Subcutaneous adipose tissue (tissue), 4 donors: Measurements from ENCODE around the gene ZNF714. TPM values are rescaled to one million over a fixed set of nuclear protein-coding genes. Genes with fewer than 3 reads are reported as not detected.

Source experiments
- small RNA-seq: library from RNA; depleted of rRNA; stranded (forward); fragments of <200 nt; gene quantifications from one replicate; pipeline ENCODE3, GENCODE V24; 2016
- total RNA-seq, 4 donors: library from RNA; depleted of rRNA; stranded (reverse); fragments of >200 nt; gene quantifications; one replicate each; pipeline ENCODE4 v1.1.0, GENCODE V29; 2016
- TF ChIP-seq, protein P1 (sequence below): fragments of 450-650 bp; IDR thresholded peaks from one replicate; pipeline ENCODE4 v1.5.1; 2016; ENCODE audit warnings: low read depth, mild to moderate bottlenecking, control low read depth, antibody characterized with exemption, moderate library complexity

ZNF714 gene
- total RNA-seq, 4 donors from 2014 or later = 7.1 to 11.5 (median 8.1) TPM

DNA sequence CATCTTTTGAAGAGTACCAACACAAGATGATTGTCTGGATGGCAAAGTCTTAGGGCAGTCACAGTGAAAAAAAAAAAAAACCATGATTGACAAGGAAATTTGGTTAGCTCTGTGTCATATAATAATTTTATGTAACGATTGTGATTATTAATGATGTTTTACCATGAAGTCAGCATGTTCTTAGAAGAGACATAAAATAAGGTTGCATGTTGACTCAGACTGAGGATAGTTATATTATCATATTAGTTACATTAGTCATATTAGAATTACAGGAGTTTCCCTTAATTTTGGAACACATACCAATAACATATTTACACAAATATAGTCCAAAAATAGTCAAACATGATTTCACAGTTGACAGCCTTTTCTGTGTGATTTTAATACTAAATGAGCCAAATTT is 65.5 kb downstream of the ZNF714 start:
- TF ChIP-seq, protein P1, sequence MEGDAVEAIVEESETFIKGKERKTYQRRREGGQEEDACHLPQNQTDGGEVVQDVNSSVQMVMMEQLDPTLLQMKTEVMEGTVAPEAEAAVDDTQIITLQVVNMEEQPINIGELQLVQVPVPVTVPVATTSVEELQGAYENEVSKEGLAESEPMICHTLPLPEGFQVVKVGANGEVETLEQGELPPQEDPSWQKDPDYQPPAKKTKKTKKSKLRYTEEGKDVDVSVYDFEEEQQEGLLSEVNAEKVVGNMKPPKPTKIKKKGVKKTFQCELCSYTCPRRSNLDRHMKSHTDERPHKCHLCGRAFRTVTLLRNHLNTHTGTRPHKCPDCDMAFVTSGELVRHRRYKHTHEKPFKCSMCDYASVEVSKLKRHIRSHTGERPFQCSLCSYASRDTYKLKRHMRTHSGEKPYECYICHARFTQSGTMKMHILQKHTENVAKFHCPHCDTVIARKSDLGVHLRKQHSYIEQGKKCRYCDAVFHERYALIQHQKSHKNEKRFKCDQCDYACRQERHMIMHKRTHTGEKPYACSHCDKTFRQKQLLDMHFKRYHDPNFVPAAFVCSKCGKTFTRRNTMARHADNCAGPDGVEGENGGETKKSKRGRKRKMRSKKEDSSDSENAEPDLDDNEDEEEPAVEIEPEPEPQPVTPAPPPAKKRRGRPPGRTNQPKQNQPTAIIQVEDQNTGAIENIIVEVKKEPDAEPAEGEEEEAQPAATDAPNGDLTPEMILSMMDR = no peak

DNA sequence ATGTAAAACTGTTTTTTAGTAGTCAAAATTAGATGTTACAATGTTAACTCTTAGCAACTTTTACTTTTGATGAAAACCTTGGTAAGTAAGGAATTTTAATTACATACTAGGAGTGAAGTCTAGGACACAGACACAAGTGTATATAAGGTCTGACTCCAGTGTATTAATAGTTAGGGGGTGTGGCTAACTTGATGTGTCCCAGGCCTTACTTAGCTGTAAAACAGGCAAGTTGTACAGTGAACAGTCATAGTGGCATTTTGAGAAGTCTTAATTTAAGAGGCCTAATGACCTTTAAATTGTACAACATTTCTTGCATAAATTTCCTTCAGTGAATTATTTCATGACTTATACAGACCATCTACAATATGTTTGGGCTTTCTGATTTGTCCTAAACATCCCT is 66.7 kb downstream of the ZNF714 start:
- TF ChIP-seq, protein P1 = no peak

DNA sequence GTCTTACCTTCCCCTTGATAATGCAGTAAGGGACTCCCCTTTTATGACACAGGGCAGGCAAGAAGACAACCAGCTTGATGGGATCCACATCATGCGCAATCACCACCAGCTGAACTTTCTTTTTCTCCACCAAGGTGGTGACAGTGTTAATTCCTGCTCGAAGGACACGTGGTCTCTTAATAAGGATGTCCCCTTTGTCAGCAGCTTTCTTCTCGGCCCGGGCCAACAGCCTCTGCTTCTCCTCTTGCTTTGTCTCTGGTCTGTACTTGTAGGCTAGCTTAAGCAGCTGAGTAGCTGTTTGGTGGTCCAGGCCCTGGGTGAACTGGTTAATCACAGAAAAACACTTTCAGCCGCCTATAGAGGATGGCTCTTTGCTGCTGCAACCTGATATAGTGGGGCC is 67.9 kb downstream of the ZNF714 start:
- TF ChIP-seq, protein P1 = no peak

DNA sequence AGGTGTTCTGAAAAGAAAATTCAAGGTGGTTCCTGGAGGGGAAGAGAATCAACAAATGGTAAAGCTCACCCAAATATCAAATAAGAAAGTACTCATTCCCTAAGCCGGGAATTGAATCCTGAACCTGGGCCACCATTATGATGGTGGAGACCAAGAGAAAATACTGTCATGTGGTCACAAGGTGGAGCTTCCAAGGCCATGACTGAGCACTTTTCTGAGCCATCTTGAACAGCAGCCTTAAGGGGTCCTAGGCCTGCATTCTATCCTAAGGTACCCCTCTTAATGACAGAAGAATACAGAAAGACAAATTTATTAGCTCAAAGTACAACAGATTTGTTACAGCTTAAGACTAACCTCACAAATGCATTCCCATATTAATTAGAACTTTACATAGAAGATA is 69.5 kb downstream of the ZNF714 start:
- TF ChIP-seq, protein P1 = no peak

DNA sequence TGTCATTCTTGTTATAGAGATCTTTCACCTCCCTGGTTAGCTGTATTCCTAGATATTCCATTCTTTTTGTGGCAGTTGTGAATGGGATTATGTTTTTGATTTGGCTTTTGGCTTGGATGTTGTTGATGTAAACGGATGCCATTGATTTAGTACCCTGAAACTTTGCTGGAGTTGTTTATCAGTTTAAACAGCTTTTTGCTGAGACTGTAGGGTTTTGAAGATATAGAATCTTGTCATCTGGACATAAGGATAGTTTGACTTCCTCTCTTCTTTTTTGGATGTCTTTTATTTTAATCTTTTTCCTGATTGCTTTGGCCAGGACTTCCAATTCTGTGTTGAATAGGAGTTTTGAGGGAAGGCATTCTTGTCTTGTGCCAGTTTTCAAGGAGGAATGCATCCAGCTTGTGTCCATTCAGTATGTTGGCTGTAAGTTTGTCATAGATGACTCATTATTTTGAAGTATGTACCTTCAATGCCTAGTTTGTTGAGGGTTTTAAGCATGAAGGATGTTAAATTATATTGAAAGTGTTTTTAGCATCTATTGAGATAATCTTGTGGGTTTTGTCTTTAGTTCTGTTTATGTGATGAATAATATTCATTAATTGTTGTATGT is 76.6 kb downstream of the ZNF714 start:
- TF ChIP-seq, protein P1 = no peak

DNA sequence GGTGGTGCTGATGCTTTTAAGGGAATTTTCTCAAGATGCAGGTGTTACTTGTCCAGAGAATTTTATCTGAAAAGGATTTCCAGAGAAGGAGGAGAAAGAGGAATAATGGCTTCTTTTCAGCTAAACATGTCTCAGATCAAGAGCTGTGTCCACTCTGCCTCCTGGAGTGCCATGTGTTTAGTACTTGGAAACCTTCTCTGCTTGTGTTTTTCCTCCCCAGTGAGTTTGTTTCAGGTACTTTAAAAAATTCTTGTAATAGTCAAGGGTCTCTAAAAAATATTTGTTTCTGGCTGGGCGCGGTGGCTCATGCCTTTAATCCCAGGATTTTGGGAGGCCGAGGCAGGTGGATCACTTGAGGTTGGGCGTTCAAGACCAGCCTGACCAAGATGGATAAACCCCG is 82.5 kb downstream of the ZNF714 start:
- TF ChIP-seq, protein P1 = no peak

DNA sequence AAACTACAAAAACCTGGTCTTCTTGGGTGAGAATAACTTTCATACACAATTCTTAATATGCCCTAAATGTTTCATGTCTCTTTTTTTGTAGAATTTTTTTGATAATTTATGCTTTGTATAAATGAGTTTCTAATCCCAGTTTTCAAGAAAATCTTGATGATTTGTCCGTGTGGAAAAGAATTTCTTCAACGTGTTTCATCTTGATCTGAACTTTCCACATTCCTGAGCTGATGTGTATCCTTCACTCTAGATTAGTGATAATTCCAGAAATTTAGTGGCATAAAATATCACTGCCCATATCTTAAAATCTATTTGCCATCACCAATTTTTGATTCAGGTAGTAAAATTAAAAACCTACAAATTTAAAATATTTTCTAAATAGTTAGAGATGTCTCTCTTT is 84.4 kb downstream of the ZNF714 start:
- TF ChIP-seq, protein P1 = no peak

Small RNA genes within 50 kb of the gene (small RNA-seq; reads per million reads assigned to genes)
- not detected for gene RNA5SP469

Other genes starting within 250 kb of the ZNF714 start
- gene ZNF85, start 159.0 kb upstream of the ZNF714 start, total RNA-seq = 1 to 10 TPM; 3.2 to 9.0 (median 7.7) TPM
- gene ZNF430, start 61.5 kb upstream of the ZNF714 start, total RNA-seq = 10 to 100 TPM in 2 of 4 donors, 1 to 10 TPM in 2; 8.3 to 13.1 (median 9.6) TPM
- gene ZNF431, start 59.8 kb downstream of the ZNF714 start, total RNA-seq = 10 to 100 TPM in 3 of 4 donors, 1 to 10 TPM in 1; 9.4 to 20.0 (median 15.1) TPM
- gene ZNF708, start 247.2 kb downstream of the ZNF714 start, total RNA-seq = 10 to 100 TPM; 12.1 to 15.0 (median 14.3) TPM